Ishikawa (cell line): ENCODE results near the gene LTBP4.
A peak's percentile ranks its signal among the peaks of the same experiment; 100 is the strongest.

ENCODE experiments used
- CEBPB ChIP-seq: IDR thresholded peaks from 2 replicates; pipeline ENCODE4 v1.6.1; 2012
- CREB1 ChIP-seq: IDR thresholded peaks from 2 replicates; pipeline ENCODE4 v1.6.1; 2012; ENCODE audit warnings: low read depth
- EGR1 ChIP-seq: IDR thresholded peaks from 2 replicates; pipeline ENCODE4 v1.6.1; 2012
- EP300 ChIP-seq: IDR thresholded peaks from 2 replicates; pipeline ENCODE4 v1.6.1; 2012; ENCODE audit warnings: borderline replicate concordance
- FOXM1 ChIP-seq: IDR thresholded peaks from 2 replicates; pipeline ENCODE4 v1.6.1; 2012; ENCODE audit warnings: low read depth, borderline replicate concordance
- MAX ChIP-seq: IDR thresholded peaks from 2 replicates; pipeline ENCODE4 v1.6.1; 2012
- NFIC ChIP-seq: IDR thresholded peaks from 2 replicates; pipeline ENCODE4 v1.6.1; 2012
- RAD21 ChIP-seq: IDR thresholded peaks from 2 replicates; pipeline ENCODE4 v1.6.1; 2012; ENCODE audit warnings: low read depth
- TAF1 ChIP-seq: IDR thresholded peaks from 2 replicates; pipeline ENCODE4 v1.6.1; 2012; ENCODE audit warnings: low read depth, mild to moderate bottlenecking
- TCF12 ChIP-seq: IDR thresholded peaks from 2 replicates; pipeline ENCODE4 v1.6.1; 2012; ENCODE audit warnings: low read depth
- TEAD4 ChIP-seq: IDR thresholded peaks from 2 replicates; pipeline ENCODE4 v1.6.1; 2012
- USF1 ChIP-seq: IDR thresholded peaks from 2 replicates; pipeline ENCODE4 v1.6.1; 2012
- YY1 ChIP-seq: IDR thresholded peaks from 2 replicates; pipeline ENCODE4 v1.6.1; 2012; ENCODE audit warnings: low read depth
- ZBTB7A ChIP-seq: IDR thresholded peaks from 2 replicates; pipeline ENCODE4 v1.6.1; 2012; ENCODE audit warnings: low read depth
- TF ChIP-seq, protein P1 (sequence below): IDR thresholded peaks from 2 replicates; pipeline ENCODE4 v1.6.1; 2012; ENCODE audit warnings: low read depth, mild to moderate bottlenecking

The LTBP4 gene

GRCh38 chr19:40612831-40613689, 11.9 kb downstream of the LTBP4 start:
- TF ChIP-seq CEBPB: no peak
- peak; percentile 27; the same call in 1 of the 2 replicates for TF ChIP-seq TAF1
- TF ChIP-seq USF1: peak; percentile 51; the same call in 1 of the 2 replicates
- no peak for TF ChIP-seq MAX

GRCh38 chr19:40613690-40614621, 12.8 kb downstream of the LTBP4 start:
- no peak for TF ChIP-seq TEAD4
- peak; percentile 43 for TF ChIP-seq MAX
- TF ChIP-seq EP300: no peak
- TF ChIP-seq USF1: no peak
- TF ChIP-seq RAD21: no peak
- TF ChIP-seq CREB1: no peak
- no peak for TF ChIP-seq EGR1
- peak; percentile 31; the same call in 1 of the 2 replicates for TF ChIP-seq TAF1
- no peak for TF ChIP-seq TCF12

GRCh38 chr19:40614622-40615411, 13.6 kb downstream of the LTBP4 start:
- TF ChIP-seq TAF1 (0 out of 2 replicates have a peak, but pooled peaks have one; percentile 15), RAD21 (no peak), CREB1 (no peak), TEAD4 (0 out of 2 replicates have a peak, but pooled peaks have one; percentile 4), MAX (peak; percentile 20), NFIC (no peak)

DNA sequence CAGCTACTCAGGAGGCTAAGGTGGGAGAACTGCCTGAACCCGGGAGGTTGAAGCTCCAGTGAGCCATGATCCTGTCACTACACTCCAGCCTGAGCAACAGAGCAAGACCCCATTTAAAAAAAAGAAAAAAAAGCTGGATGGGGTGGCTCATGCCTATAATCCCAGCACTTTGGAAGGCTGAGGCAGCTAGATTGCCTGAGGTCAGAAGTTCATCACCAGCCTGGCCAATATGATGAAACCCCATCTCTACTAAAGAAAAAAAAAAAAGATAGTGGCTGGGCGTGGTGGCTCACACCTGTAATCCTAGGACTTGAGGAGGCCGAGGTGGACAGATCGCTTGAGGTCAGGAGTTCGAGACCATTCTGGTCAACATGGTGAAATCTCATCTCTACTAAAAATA, 15.0 kb downstream of the LTBP4 start:
- TF ChIP-seq CEBPB: no peak
- no peak for TF ChIP-seq YY1
- no peak for TF ChIP-seq TAF1

GRCh38 chr19:40616941-40617340, 15.8 kb downstream of the LTBP4 start:
- TF ChIP-seq EP300 (no peak), FOXM1 (no peak), ZBTB7A (no peak), TCF12 (no peak), USF1 (no peak), TAF1 (no peak)

DNA sequence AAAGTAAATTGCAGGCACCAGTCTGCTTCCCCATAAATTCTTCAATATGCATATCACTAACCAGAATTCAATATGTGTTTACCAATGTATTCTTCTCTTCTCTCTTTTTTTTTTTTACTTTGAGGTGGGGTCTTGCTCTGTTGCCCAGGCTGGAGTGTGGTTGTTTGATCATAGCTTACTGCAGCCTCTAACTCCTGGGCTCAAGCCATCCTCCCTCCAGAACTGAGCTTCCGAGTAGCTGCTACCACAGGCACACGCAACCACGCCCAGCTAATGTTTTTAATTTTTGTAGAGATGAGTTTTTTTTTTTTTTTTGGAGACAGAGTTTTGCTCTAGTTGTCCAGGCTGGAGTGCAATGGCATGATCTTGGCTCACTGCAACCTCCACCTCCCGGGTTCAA, 16.8 kb downstream of the LTBP4 start:
- TF ChIP-seq EGR1 (no peak), EP300 (no peak), TCF12 (no peak), CEBPB (no peak), TEAD4 (no peak), CREB1 (no peak), ZBTB7A (no peak), RAD21 (no peak), MAX (no peak), YY1 (no peak)
- TF ChIP-seq, protein P1, sequence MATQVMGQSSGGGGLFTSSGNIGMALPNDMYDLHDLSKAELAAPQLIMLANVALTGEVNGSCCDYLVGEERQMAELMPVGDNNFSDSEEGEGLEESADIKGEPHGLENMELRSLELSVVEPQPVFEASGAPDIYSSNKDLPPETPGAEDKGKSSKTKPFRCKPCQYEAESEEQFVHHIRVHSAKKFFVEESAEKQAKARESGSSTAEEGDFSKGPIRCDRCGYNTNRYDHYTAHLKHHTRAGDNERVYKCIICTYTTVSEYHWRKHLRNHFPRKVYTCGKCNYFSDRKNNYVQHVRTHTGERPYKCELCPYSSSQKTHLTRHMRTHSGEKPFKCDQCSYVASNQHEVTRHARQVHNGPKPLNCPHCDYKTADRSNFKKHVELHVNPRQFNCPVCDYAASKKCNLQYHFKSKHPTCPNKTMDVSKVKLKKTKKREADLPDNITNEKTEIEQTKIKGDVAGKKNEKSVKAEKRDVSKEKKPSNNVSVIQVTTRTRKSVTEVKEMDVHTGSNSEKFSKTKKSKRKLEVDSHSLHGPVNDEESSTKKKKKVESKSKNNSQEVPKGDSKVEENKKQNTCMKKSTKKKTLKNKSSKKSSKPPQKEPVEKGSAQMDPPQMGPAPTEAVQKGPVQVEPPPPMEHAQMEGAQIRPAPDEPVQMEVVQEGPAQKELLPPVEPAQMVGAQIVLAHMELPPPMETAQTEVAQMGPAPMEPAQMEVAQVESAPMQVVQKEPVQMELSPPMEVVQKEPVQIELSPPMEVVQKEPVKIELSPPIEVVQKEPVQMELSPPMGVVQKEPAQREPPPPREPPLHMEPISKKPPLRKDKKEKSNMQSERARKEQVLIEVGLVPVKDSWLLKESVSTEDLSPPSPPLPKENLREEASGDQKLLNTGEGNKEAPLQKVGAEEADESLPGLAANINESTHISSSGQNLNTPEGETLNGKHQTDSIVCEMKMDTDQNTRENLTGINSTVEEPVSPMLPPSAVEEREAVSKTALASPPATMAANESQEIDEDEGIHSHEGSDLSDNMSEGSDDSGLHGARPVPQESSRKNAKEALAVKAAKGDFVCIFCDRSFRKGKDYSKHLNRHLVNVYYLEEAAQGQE: no peak
